Fibroblast of lung (primary cell): Measurements from ENCODE around the gene LUZP2. TPM values are rescaled to one million over a fixed set of nuclear protein-coding genes. Genes with fewer than 3 reads are reported as not detected.

Experiments
- DNase-seq, 2 donors: peaks; one replicate each; pipeline versions ENCODE4 v3.0.0 to v3.0.0-alpha.2; 2010; ENCODE audit warnings: low read depth in 2 of 2
- H2AFZ ChIP-seq: 2 replicates; pipeline ENCODE4 v1.5.1; 2012; ENCODE audit warnings: low read length, control low read depth, inconsistent platforms
- H3K27ac ChIP-seq: 2 replicates; pipeline ENCODE4 v1.5.1; 2011; ENCODE audit warnings: low read length, control low read depth; ENCODE audit not compliant: insufficient read depth
- H3K27me3 ChIP-seq: 2 replicates; pipeline ENCODE4 v1.5.1; 2011; ENCODE audit warnings: mild to moderate bottlenecking, low read length; ENCODE audit not compliant: control insufficient read depth, insufficient read depth
- H3K36me3 ChIP-seq: 2 replicates; pipeline ENCODE4 v1.5.1; 2011; ENCODE audit warnings: low read length; ENCODE audit not compliant: control insufficient read depth, insufficient read depth
- H3K4me1 ChIP-seq: 2 replicates; pipeline ENCODE4 v1.5.1; 2011; ENCODE audit warnings: low read length; ENCODE audit not compliant: control insufficient read depth, insufficient read depth; ENCODE audit errors: extremely low read depth
- H3K4me2 ChIP-seq: 2 replicates; pipeline ENCODE4 v1.5.1; 2011; ENCODE audit warnings: low read length, control low read depth; ENCODE audit not compliant: insufficient read depth; ENCODE audit errors: extremely low read depth
- H3K4me3 ChIP-seq, 4 experiments: fragments of 200-600 bp in 1 of 4; sonication (generic) in 1 of 4; replicated peaks in 1 of 4; 2 replicates each; pipeline ENCODE4 v1.5.1; 2011 to 2016; ENCODE audit warnings: low read length in 4 of 4, low read depth in 3 of 4, mild to moderate bottlenecking in 3 of 4, control low read depth in 2 of 4, inconsistent platforms in 1 of 4, mixed read lengths in 1 of 4; ENCODE audit not compliant: insufficient read depth in 1 of 4; ENCODE audit errors: control extremely low read depth in 1 of 4
- H3K79me2 ChIP-seq: 2 replicates; pipeline ENCODE4 v1.5.1; 2012; ENCODE audit warnings: mild to moderate bottlenecking, low read length, inconsistent platforms; ENCODE audit not compliant: control insufficient read depth, insufficient read depth
- H3K9ac ChIP-seq: 2 replicates; pipeline ENCODE4 v1.5.1; 2011; ENCODE audit warnings: mild to moderate bottlenecking, low read length, control low read depth; ENCODE audit not compliant: insufficient read depth
- H3K9me3 ChIP-seq: 2 replicates; pipeline ENCODE4 v1.5.1; 2012; ENCODE audit warnings: low read depth, low read length; ENCODE audit not compliant: control insufficient read depth, insufficient read depth
- H4K20me1 ChIP-seq: 2 replicates; pipeline ENCODE4 v1.5.1; 2011; ENCODE audit warnings: low read length; ENCODE audit not compliant: control insufficient read depth, insufficient read depth; ENCODE audit errors: extremely low read depth
- CTCF ChIP-seq, 2 donors: IDR thresholded peaks in 1 of 2; conservative IDR thresholded peaks in 1 of 2; 1 replicate in 1 of 2; 2 replicates in 1 of 2; pipeline ENCODE4 v1.5.1; 2011 to 2012; ENCODE audit warnings: low read length in 2 of 2, control low read depth in 1 of 2, inconsistent platforms in 1 of 2, low read depth in 1 of 2, mild to moderate bottlenecking in 1 of 2
- EZH2 ChIP-seq: IDR thresholded peaks from 2 replicates; pipeline ENCODE4 v1.5.1; 2012; ENCODE audit warnings: low read length, control low read depth, mild to moderate bottlenecking; ENCODE audit errors: missing control alignments
- polyA plus RNA-seq, 2 donors: library from polyadenylated mRNA; depleted of rRNA in 1 of 2; stranded (reverse) in 1 of 2; unstranded in 1 of 2; fragments of >200 nt; gene quantifications; 2 replicates each; pipeline ENCODE4 v1.2.1, GENCODE V29; 2011 to 2012; ENCODE audit warnings: missing spikeins in 1 of 2
- total RNA-seq: library from RNA; depleted of rRNA; stranded (reverse); fragments of >200 nt; gene quantifications from 2 replicates; pipeline ENCODE4 v1.2.1, GENCODE V29; 2014

Gene LUZP2
- total and polyA plus RNA-seq, 2 donors (not counting 1 experiment from before 2014, with no cell fraction given), result 0.03 to 0.50 TPM

GRCh38 chr11:25048632-25049031 lies 551.8 kb downstream of the LUZP2 start:
- Histone ChIP-seq H3K4me2 (no peak overlapping the region), H4K20me1 (no peaks in the 10 kb centered on the region), H3K27ac (no peak overlapping the region), H2AFZ (no peak overlapping the region), H3K27me3 (no peaks in the 10 kb centered on the region), H3K9me3 (no peaks in the 10 kb centered on the region), H3K79me2 (no peaks in the 10 kb centered on the region), H3K4me1 (no peaks in the 10 kb centered on the region), H3K4me3 (no peak overlapping the region), H3K9ac (no peak overlapping the region), H3K36me3 (no peaks in the 10 kb centered on the region)
- TF ChIP-seq CTCF (conservative IDR thresholded peaks at IDR 0.05 in 1 of 2, IDR thresholded peaks at IDR 0.05 in 1 of 2; ENCODE audit: low read depth in 1 of 2, low read length in 2 of 2) (no peak), EZH2 (no peak)
- DNase-seq, result no peak

DNA sequence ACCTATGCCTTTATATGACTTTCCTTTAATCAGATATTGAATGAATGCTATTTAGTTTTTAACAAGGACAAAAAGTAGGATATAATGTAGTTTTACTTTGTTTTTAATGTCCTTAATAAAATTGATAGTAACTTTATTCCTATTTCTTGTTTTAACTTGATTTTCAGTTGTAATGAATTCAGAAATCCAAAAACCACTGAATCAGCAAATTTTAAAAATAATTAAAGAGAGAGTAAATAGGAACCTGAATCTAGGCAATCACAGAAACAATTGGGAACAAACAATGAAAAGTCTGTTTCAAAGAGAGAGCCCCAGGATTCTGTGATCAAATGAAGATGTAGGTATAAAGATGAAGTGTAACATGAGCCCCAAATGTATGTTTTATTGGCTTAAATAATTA lies 556.0 kb downstream of the LUZP2 start:
- Histone ChIP-seq H3K79me2 (no peaks in the 10 kb centered on the region), H3K36me3 (no peaks in the 10 kb centered on the region), H3K4me2 (no peak overlapping the region), H4K20me1 (no peaks in the 10 kb centered on the region), H3K9me3 (no peaks in the 10 kb centered on the region), H3K27ac (no peak overlapping the region), H3K9ac (no peak overlapping the region), H2AFZ (no peak overlapping the region), H3K27me3 (no peaks in the 10 kb centered on the region), H3K4me3 (no peak overlapping the region), H3K4me1 (no peaks in the 10 kb centered on the region)
- no peak for DNase-seq
- TF ChIP-seq CTCF (conservative IDR thresholded peaks at IDR 0.05 in 1 of 2, IDR thresholded peaks at IDR 0.05 in 1 of 2; ENCODE audit: low read depth in 1 of 2, low read length in 2 of 2), result no peak
- TF ChIP-seq EZH2, result no peak

DNA sequence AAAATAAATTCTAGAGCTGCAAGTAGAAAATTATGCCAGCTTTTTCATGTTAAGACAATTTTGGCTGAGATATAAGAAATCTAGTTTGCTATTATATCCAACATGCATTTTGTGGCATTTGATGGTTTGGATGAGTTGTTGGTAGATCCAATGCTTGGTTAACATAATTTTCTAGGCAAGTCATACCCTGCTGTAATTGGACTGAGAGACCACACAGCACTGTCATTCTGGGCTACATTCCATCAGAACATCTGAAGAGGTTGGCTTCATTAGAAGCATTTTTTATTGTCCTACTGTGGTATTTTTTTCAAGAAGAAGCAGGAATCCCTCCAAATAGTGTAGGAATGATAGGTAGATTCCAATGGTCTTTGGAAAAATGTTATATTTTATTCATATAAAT lies 561.0 kb downstream of the LUZP2 start:
- H3K9me3 ChIP-seq, result no peaks in the 10 kb centered on the region
- TF ChIP-seq CTCF (conservative IDR thresholded peaks at IDR 0.05 in 1 of 2, IDR thresholded peaks at IDR 0.05 in 1 of 2; ENCODE audit: low read depth in 1 of 2, low read length in 2 of 2) (no peak), EZH2 (no peak)
- no peak overlapping the region for H3K4me2 ChIP-seq
- H3K27ac ChIP-seq, result no peak overlapping the region
- no peaks in the 10 kb centered on the region for H3K79me2 ChIP-seq
- no peak for DNase-seq
- H3K9ac ChIP-seq, result no peak overlapping the region
- no peak overlapping the region for H2AFZ ChIP-seq
- no peak overlapping the region for H3K4me3 ChIP-seq
- H3K36me3 ChIP-seq, result no peaks in the 10 kb centered on the region
- H3K27me3 ChIP-seq, result no peaks in the 10 kb centered on the region
- no peaks in the 10 kb centered on the region for H3K4me1 ChIP-seq
- no peaks in the 10 kb centered on the region for H4K20me1 ChIP-seq
